PC-9 (cell line): Measurements from ENCODE around the gene FAM118A.

Experiments
- EZH2 ChIP-seq: fragments of 200-600 bp; sonication (generic); IDR thresholded peaks from 2 replicates; pipeline ENCODE4 v1.8.0; 2017; ENCODE audit warnings: antibody characterized with exemption, low read depth
- TF ChIP-seq, protein P1 (sequence below): fragments of 200-600 bp; sonication (generic); conservative IDR thresholded peaks from 2 replicates; pipeline ENCODE4 v1.6.1; 2017; ENCODE audit warnings: mixed run types, antibody characterized with exemption, mild to moderate bottlenecking, moderate library complexity

DNA sequence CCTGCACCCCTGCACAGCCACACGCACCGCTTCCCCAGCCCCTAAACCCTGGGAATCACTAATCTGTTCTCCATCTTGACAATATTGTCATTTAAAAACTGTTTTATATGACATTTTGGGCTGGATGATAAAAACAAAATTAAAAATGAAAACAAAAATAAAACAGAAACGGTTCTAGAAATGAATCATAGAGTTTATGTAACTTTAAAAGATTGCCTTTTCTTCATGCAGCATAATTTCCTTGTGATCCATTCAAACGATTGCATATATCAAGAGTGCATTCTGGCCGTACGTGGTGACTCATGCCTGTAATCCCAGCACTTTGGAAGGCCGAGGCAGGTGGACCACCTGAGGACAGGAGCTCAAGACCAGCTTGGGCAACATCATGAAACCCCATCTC is 6.6 kb upstream of the FAM118A start:
- TF ChIP-seq, protein P1, sequence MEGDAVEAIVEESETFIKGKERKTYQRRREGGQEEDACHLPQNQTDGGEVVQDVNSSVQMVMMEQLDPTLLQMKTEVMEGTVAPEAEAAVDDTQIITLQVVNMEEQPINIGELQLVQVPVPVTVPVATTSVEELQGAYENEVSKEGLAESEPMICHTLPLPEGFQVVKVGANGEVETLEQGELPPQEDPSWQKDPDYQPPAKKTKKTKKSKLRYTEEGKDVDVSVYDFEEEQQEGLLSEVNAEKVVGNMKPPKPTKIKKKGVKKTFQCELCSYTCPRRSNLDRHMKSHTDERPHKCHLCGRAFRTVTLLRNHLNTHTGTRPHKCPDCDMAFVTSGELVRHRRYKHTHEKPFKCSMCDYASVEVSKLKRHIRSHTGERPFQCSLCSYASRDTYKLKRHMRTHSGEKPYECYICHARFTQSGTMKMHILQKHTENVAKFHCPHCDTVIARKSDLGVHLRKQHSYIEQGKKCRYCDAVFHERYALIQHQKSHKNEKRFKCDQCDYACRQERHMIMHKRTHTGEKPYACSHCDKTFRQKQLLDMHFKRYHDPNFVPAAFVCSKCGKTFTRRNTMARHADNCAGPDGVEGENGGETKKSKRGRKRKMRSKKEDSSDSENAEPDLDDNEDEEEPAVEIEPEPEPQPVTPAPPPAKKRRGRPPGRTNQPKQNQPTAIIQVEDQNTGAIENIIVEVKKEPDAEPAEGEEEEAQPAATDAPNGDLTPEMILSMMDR, result no peak
- no peak for TF ChIP-seq EZH2
